SK-N-SH (cell line): ENCODE results near the gene MSRB2. TPM values are rescaled to one million over a fixed set of nuclear protein-coding genes. Genes with fewer than 3 reads are reported as not detected.

ENCODE experiments used
- CTCF ChIA-PET: fragments of 300-600, 350-600 bp; formaldehyde crosslinking; extraction: SDS; loops from one replicate; lab custom pipeline; 2021; lab: Yijun Ruan, JAX
- POLR2A ChIA-PET: fragments of 350-600 bp; sonication (Branson Sonifier 250); formaldehyde crosslinking; extraction: SDS; loops from one replicate; lab custom pipeline; 2020; ENCODE audit warnings: antibody characterized with exemption, inconsistent platforms; lab: Yijun Ruan, JAX
- DNase-seq: peaks from one replicate; pipeline ENCODE4 v3.0.0; 2012
- H2AFZ ChIP-seq: fragments of 200-600 bp; sonication (generic); 2 replicates; pipeline ENCODE4 v1.8.1; 2016; ENCODE audit warnings: antibody characterized with exemption, mild to moderate bottlenecking, low read depth
- H3F3A ChIP-seq: fragments of 200-600 bp; sonication (generic); replicated peaks from 2 replicates; pipeline ENCODE3; 2016; ENCODE audit warnings: antibody characterized with exemption, mild to moderate bottlenecking; ENCODE audit not compliant: insufficient read depth
- H3K27ac ChIP-seq, 2 experiments: fragments of 200-500 bp in 1 of 2; fragments of 200-600 bp in 1 of 2; sonication (Bioruptor generic) in 1 of 2; sonication (generic), shearing (Covaris generic) in 1 of 2; 2 replicates each; pipeline versions ENCODE4 v1.5.1 to v1.6.1; 2014 to 2016; ENCODE audit warnings: low read depth in 2 of 2, inconsistent platforms in 1 of 2, low read length in 1 of 2, mild to moderate bottlenecking in 1 of 2, mixed read lengths in 1 of 2
- H3K27me3 ChIP-seq: fragments of 200-600 bp; sonication (generic), shearing (Covaris generic); 2 replicates; pipeline ENCODE4 v1.6.1; 2016; ENCODE audit warnings: mixed run types; ENCODE audit not compliant: insufficient read depth
- H3K36me3 ChIP-seq, 2 experiments: fragments of 200-500 bp in 1 of 2; fragments of 200-600 bp in 1 of 2; sonication (Bioruptor generic) in 1 of 2; sonication (generic) in 1 of 2; replicated peaks in 1 of 2; 2 replicates each; pipeline versions ENCODE3 to v1.5.1; 2014 to 2016; ENCODE audit warnings: low read length in 1 of 2, mild to moderate bottlenecking in 1 of 2; ENCODE audit not compliant: insufficient read depth in 2 of 2, control insufficient read depth in 1 of 2
- H3K4me1 ChIP-seq, 2 experiments: fragments of 200-500 bp in 1 of 2; fragments of 200-600 bp in 1 of 2; sonication (Bioruptor generic) in 1 of 2; sonication (generic), shearing (Covaris generic) in 1 of 2; 2 replicates each; pipeline versions ENCODE4 v1.5.1 to v1.6.1; 2014 to 2016; ENCODE audit warnings: low read depth in 1 of 2, low read length in 1 of 2, mixed run types in 1 of 2; ENCODE audit not compliant: insufficient read depth in 2 of 2, control insufficient read depth in 1 of 2
- H3K4me2 ChIP-seq: fragments of 200-600 bp; sonication (generic), shearing (Covaris generic); 2 replicates; pipeline ENCODE4 v1.6.1; 2017; ENCODE audit warnings: mixed run types
- H3K4me3 ChIP-seq, 2 experiments: fragments of 200-500 bp in 1 of 2; fragments of 200-600 bp in 1 of 2; sonication (Bioruptor generic) in 1 of 2; sonication (generic), shearing (Covaris generic) in 1 of 2; 2 replicates each; pipeline versions ENCODE4 v1.5.1 to v1.8.1; 2014 to 2016; ENCODE audit warnings: low read depth in 2 of 2, inconsistent platforms in 1 of 2, low read length in 1 of 2, mild to moderate bottlenecking in 1 of 2, mixed read lengths in 1 of 2, moderate library complexity in 1 of 2
- H3K79me2 ChIP-seq: fragments of 200-600 bp; sonication (generic); 2 replicates; pipeline ENCODE4 v1.8.1; 2017; ENCODE audit warnings: mild to moderate bottlenecking; ENCODE audit not compliant: insufficient read depth
- H3K9ac ChIP-seq: fragments of 200-600 bp; sonication (generic); 2 replicates; pipeline ENCODE4 v1.6.1; 2017; ENCODE audit warnings: mixed run types
- H3K9me2 ChIP-seq: fragments of 200-600 bp; sonication (generic); 2 replicates; pipeline ENCODE4 v1.6.1; 2017; ENCODE audit warnings: mixed run types
- H3K9me3 ChIP-seq: fragments of 200-600 bp; sonication (generic); 2 replicates; pipeline ENCODE4 v1.6.1; 2017; ENCODE audit warnings: mixed run types, mild to moderate bottlenecking, moderate library complexity
- H4K20me1 ChIP-seq: fragments of 200-600 bp; sonication (generic); 2 replicates; pipeline ENCODE4 v1.6.1; 2017; ENCODE audit warnings: mild to moderate bottlenecking, mixed run types; ENCODE audit not compliant: insufficient read depth
- CHD2 ChIP-seq: fragments of 150-350 bp; IDR thresholded peaks from 2 replicates; pipeline ENCODE4 v1.6.1; 2018; ENCODE audit warnings: low read length; ENCODE audit not compliant: partially characterized antibody
- ELF1 ChIP-seq: IDR thresholded peaks from 2 replicates; pipeline ENCODE4 v1.4.0; 2012
- EP300 ChIP-seq, 2 experiments: IDR thresholded peaks; 2 replicates each; pipeline versions ENCODE4 v1.4.0 to v1.6.1; 2012; ENCODE audit warnings: borderline replicate concordance in 1 of 2, low read depth in 1 of 2, low read length in 1 of 2
- FOSL2 ChIP-seq: IDR thresholded peaks from 2 replicates; pipeline ENCODE4 v1.4.0; 2012; ENCODE audit warnings: low read depth, mild to moderate bottlenecking, moderate library complexity, borderline replicate concordance
- FOXJ3 ChIP-seq: sonication (generic); formaldehyde crosslinking; IDR thresholded peaks from 2 replicates; pipeline ENCODE4 v1.5.1; 2020; ENCODE audit warnings: mild to moderate bottlenecking, missing genetic modification reagents
- GABPA ChIP-seq: IDR thresholded peaks from 2 replicates; pipeline ENCODE4 v1.4.0; 2012; ENCODE audit warnings: low read depth, mild to moderate bottlenecking
- GATA2 ChIP-seq: sonication (generic); formaldehyde crosslinking; IDR thresholded peaks from 2 replicates; pipeline ENCODE4 v1.5.0; 2020; ENCODE audit warnings: mild to moderate bottlenecking, missing genetic modification reagents
- JUND ChIP-seq: IDR thresholded peaks from 2 replicates; pipeline ENCODE4 v1.4.0; 2012
- MXI1 ChIP-seq: IDR thresholded peaks from 2 replicates; pipeline ENCODE4 v1.6.1; 2012; ENCODE audit warnings: mild to moderate bottlenecking, low read depth, low read length, improper control_type of control experiment
- NFIC ChIP-seq: IDR thresholded peaks from 2 replicates; pipeline ENCODE4 v1.4.0; 2012; ENCODE audit warnings: borderline replicate concordance
- RFX5 ChIP-seq: IDR thresholded peaks from 2 replicates; pipeline ENCODE4 v1.6.1; 2012; ENCODE audit warnings: mild to moderate bottlenecking, improper control_type of control experiment, low read length
- RXRA ChIP-seq: IDR thresholded peaks from 2 replicates; pipeline ENCODE4 v1.4.0; 2012; ENCODE audit warnings: low read depth, mild to moderate bottlenecking, borderline replicate concordance
- SIN3A ChIP-seq: IDR thresholded peaks from 2 replicates; pipeline ENCODE4 v1.6.1; 2012; ENCODE audit warnings: low read depth, mild to moderate bottlenecking, low read length, moderate library complexity, borderline replicate concordance
- TAF1 ChIP-seq: IDR thresholded peaks from 2 replicates; pipeline ENCODE4 v1.6.1; 2012; ENCODE audit warnings: low read depth, mild to moderate bottlenecking, low read length, moderate library complexity, borderline replicate concordance
- TCF12 ChIP-seq: IDR thresholded peaks from 2 replicates; pipeline ENCODE4 v1.4.0; 2012
- YY1 ChIP-seq: IDR thresholded peaks from 2 replicates; pipeline ENCODE4 v1.4.0; 2012; ENCODE audit warnings: low read depth, mild to moderate bottlenecking
- WGBS: methylation state at CpG from one replicate; pipeline ENCODE4 v1.1.6; 2017; ENCODE audit warnings: low lambda C conversion rate; 5-methylcytosine and 5-hydroxymethylcytosine counted together
- polyA plus RNA-seq, 3 experiments: library from polyadenylated mRNA; depleted of rRNA; stranded (reverse); fragments of >200 nt; gene quantifications; 2 replicates each; pipeline ENCODE4 v1.2.3, GENCODE V29; 2012
- TF ChIP-seq, protein P1 (sequence below): fragments of 150-350 bp; IDR thresholded peaks from 2 replicates; pipeline ENCODE4 v1.6.1; 2016; ENCODE audit warnings: mild to moderate bottlenecking, low read depth, low read length
- TF ChIP-seq, protein P2 (sequence below): IDR thresholded peaks from 2 replicates; pipeline ENCODE4; 2012
- TF ChIP-seq, protein P3 (sequence below): fragments of 150-350 bp; IDR thresholded peaks from 2 replicates; pipeline ENCODE4 v1.6.1; 2017; ENCODE audit warnings: antibody characterized with exemption, low read length, low read depth, borderline replicate concordance

The MSRB2 gene
- polyA plus RNA-seq, 1 of the 3 experiments (the other 2 are of a cell fraction): 44.0 TPM

DNA sequence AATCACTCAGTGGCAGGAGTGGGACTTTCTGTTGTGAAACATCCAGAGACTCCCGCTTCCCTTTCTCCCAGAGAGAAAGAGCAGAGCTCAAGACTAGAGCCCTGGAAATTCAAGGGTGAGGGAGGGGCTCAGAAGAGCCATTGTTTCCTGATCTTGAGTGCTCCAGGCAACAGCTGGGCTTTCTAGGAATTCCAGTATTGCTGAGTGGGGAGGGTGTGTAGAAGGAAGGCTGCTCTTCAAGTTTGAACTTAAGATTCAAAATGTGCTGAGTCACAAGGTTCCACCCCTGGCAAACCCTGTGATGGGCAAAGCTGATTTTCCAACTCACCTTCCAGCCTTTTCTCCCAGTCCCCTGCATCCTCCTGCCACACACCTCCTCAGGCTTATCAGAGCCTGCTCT lies 42.3 kb upstream of the MSRB2 start:
- Histone ChIP-seq H3K79me2 (no peaks in the 10 kb centered on the region), H2AFZ (no peak overlapping the region), H3K9me3 (no peaks in the 10 kb centered on the region), H3K36me3 (no peaks in the 10 kb centered on the region), H3K27me3 (no peaks in the 10 kb centered on the region), H3K9me2 (no peaks in the 10 kb centered on the region), H4K20me1 (no peaks in the 10 kb centered on the region), H3K4me3 (no peak overlapping the region), H3K27ac (no peak overlapping the region), H3F3A (no peaks in the 10 kb centered on the region), H3K4me2 (no peak overlapping the region), H3K4me1 (no peaks in the 10 kb centered on the region; a peak in 1 of 4 replicates), H3K9ac (no peak overlapping the region)
- DNase-seq: no peak
- 63% methylated on average over 1 of the region's 1 CpG for WGBS
- CTCF ChIA-PET: no interaction called here
- no peak for TF ChIP-seq JUND
- no peak for TF ChIP-seq SIN3A
- TF ChIP-seq TAF1: no peak
- TF ChIP-seq YY1: no peak
- POLR2A ChIA-PET: no interaction called here

DNA sequence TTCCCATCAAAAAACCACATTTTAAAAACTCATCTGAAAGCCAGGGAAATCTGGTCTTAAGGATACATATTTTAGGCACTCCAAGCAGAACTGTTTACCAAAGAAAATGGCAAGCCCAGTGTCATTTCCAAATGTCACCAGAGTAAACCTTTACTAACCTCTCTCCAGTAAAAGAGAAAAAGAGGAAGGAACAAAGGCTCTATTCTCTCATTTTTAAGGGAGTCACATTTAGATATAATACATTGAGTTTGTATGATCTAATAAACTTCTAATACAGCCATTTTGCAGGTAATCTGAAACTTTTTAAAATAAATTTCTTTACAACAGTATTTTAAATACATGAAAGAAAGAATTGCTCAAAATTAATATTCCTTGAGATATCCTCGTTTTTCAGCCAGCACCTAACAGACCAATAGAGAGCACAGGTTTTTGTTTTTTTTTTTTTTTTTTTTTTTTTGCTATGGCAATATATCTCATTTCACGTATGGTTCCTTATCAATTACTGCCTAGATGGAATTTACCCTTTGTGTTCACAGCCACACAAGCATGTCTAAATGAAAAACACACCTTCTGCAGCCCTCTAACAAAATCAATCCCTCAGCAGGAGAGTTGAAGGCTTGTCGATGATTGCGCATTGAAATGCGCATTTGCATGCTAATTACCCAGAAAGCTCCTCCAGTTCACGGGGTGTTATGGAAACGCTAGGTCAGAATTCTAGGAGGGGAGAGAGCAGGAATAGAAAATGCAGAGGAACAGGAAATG lies 39.8 kb upstream of the MSRB2 start:
- POLR2A ChIA-PET: no interaction called here
- Histone ChIP-seq H3K4me1 (no peaks in the 10 kb centered on the region; a peak in 1 of 4 replicates), H3K27ac (no peak overlapping the region)
- 73% methylated on average over 7 of the region's 7 CpGs for WGBS
- TF ChIP-seq TAF1 (no peak), GATA2 (CRISPR knock-in tag) (no peak), MXI1 (no peak), RXRA (no peak), SIN3A (no peak), JUND (no peak), ELF1 (no peak), CHD2 (no peak)
- TF ChIP-seq, protein P1, sequence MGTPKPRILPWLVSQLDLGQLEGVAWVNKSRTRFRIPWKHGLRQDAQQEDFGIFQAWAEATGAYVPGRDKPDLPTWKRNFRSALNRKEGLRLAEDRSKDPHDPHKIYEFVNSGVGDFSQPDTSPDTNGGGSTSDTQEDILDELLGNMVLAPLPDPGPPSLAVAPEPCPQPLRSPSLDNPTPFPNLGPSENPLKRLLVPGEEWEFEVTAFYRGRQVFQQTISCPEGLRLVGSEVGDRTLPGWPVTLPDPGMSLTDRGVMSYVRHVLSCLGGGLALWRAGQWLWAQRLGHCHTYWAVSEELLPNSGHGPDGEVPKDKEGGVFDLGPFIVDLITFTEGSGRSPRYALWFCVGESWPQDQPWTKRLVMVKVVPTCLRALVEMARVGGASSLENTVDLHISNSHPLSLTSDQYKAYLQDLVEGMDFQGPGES: no peak
- TF ChIP-seq, all 33 proteins: peak for 0
- no peak overlapping the region for H2AFZ ChIP-seq
- H3K4me2 ChIP-seq: no peak overlapping the region
- no peaks in the 10 kb centered on the region for H3K9me2 ChIP-seq
- no peak overlapping the region for H3K9ac ChIP-seq
- no peaks in the 10 kb centered on the region for H3K79me2 ChIP-seq
- DNase-seq: no peak
- H3K27me3 ChIP-seq: no peaks in the 10 kb centered on the region
- no peaks in the 10 kb centered on the region for H3K36me3 ChIP-seq
- no peaks in the 10 kb centered on the region for H3F3A ChIP-seq
- no peaks in the 10 kb centered on the region for H3K9me3 ChIP-seq
- CTCF ChIA-PET: no interaction called here
- no peak overlapping the region for H3K4me3 ChIP-seq
- no peaks in the 10 kb centered on the region for H4K20me1 ChIP-seq

DNA sequence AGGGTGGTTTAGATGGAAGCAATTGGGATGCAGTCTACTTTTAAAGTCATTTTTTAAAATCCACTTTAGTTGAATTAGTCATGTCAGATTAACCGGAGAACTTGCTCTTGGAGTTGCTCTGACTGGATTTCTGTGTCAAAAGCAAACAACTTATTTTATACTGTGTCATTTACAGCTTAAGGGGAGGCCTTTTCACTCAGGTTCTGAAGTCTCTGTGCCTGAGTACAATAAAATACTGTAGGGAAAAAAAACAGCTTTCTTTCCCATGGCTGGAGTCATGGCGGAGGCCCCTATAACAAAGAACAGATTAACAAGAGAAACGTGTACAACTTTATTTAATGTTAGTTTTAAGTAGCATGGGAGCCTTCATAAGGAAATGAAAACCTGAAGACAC lies 39.2 kb upstream of the MSRB2 start:
- no peaks in the 10 kb centered on the region for H4K20me1 ChIP-seq
- no peak for DNase-seq
- H3F3A ChIP-seq: no peaks in the 10 kb centered on the region
- POLR2A ChIA-PET: no interaction called here
- no peaks in the 10 kb centered on the region; a peak in 1 of 4 replicates for H3K4me1 ChIP-seq
- no peak overlapping the region for H3K4me3 ChIP-seq
- no peak overlapping the region for H3K9ac ChIP-seq
- CTCF ChIA-PET: no interaction called here
- no peak overlapping the region for H3K4me2 ChIP-seq
- TF ChIP-seq GABPA (no peak), GATA2 (CRISPR knock-in tag) (no peak), NFIC (no peak), FOXJ3 (CRISPR knock-in tag) (no peak), RFX5 (no peak), TCF12 (no peak), TAF1 (no peak), JUND (no peak), FOSL2 (no peak), EP300 (IDR thresholded peaks at IDR 0.05; ENCODE audit: borderline replicate concordance in 1 of 2, low read depth in 1 of 2, low read length in 1 of 2) (no peak)
- TF ChIP-seq, protein P2, sequence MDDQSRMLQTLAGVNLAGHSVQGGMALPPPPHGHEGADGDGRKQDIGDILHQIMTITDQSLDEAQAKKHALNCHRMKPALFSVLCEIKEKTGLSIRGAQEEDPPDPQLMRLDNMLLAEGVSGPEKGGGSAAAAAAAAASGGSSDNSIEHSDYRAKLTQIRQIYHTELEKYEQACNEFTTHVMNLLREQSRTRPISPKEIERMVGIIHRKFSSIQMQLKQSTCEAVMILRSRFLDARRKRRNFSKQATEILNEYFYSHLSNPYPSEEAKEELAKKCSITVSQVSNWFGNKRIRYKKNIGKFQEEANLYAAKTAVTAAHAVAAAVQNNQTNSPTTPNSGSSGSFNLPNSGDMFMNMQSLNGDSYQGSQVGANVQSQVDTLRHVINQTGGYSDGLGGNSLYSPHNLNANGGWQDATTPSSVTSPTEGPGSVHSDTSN: no peak
- TF ChIP-seq, protein P3, sequence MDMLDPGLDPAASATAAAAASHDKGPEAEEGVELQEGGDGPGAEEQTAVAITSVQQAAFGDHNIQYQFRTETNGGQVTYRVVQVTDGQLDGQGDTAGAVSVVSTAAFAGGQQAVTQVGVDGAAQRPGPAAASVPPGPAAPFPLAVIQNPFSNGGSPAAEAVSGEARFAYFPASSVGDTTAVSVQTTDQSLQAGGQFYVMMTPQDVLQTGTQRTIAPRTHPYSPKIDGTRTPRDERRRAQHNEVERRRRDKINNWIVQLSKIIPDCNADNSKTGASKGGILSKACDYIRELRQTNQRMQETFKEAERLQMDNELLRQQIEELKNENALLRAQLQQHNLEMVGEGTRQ: no peak
- no peaks in the 10 kb centered on the region for H3K9me3 ChIP-seq
- H3K9me2 ChIP-seq: no peaks in the 10 kb centered on the region
- no peaks in the 10 kb centered on the region for H3K79me2 ChIP-seq
- 63% methylated on average over 3 of the region's 3 CpGs for WGBS
- no peaks in the 10 kb centered on the region for H3K36me3 ChIP-seq
- H3K27me3 ChIP-seq: no peaks in the 10 kb centered on the region
- H2AFZ ChIP-seq: no peak overlapping the region
- no peak overlapping the region for H3K27ac ChIP-seq
